ENCODE data around the gene PRR5L.

PRR5L gene

GRCh38 chr11:36487619-36488018, 191.5 kb downstream of the PRR5L start:
- no peak for TF ChIP-seq EZH2phosphoT487 (conservative IDR thresholded peaks at IDR 0.05; ENCODE audit: low read length)
- TF ChIP-seq, protein P1, sequence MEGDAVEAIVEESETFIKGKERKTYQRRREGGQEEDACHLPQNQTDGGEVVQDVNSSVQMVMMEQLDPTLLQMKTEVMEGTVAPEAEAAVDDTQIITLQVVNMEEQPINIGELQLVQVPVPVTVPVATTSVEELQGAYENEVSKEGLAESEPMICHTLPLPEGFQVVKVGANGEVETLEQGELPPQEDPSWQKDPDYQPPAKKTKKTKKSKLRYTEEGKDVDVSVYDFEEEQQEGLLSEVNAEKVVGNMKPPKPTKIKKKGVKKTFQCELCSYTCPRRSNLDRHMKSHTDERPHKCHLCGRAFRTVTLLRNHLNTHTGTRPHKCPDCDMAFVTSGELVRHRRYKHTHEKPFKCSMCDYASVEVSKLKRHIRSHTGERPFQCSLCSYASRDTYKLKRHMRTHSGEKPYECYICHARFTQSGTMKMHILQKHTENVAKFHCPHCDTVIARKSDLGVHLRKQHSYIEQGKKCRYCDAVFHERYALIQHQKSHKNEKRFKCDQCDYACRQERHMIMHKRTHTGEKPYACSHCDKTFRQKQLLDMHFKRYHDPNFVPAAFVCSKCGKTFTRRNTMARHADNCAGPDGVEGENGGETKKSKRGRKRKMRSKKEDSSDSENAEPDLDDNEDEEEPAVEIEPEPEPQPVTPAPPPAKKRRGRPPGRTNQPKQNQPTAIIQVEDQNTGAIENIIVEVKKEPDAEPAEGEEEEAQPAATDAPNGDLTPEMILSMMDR (IDR thresholded peaks at IDR 0.05; ENCODE audit: insufficient read depth, low read length, poor library complexity, severe bottlenecking), result no peak
- H3K4me2 ChIP-seq (ENCODE audit: low read depth, low read length, poor library complexity, severe bottlenecking), result peak overlapping the region; percentile 10
- peak overlapping the region; percentile 20; the same call in 1 of the 2 replicates for H3K27ac ChIP-seq (ENCODE audit: low read depth, low read length)
- no peaks in the 10 kb centered on the region for H4K20me1 ChIP-seq (ENCODE audit: low read depth, low read length)
- no peaks in the 10 kb centered on the region for H3K27me3 ChIP-seq (ENCODE audit: low read length)
- no peak overlapping the region for H3K9ac ChIP-seq (ENCODE audit: low read length)
- H3K79me2 ChIP-seq (ENCODE audit: insufficient read depth, low read length), result no peaks in the 10 kb centered on the region
- H3K4me3 ChIP-seq (ENCODE audit: insufficient read depth, low read length, poor library complexity, severe bottlenecking), result no peak overlapping the region
- H3K9me3 ChIP-seq (ENCODE audit: insufficient read depth, low read length), result no peaks in the 10 kb centered on the region
- no peaks in the 10 kb centered on the region for H3F3A ChIP-seq (ENCODE audit: insufficient read depth)
- peaks cover 6% of the 10 kb centered on the region; the same call in 1 of the 2 replicates for H3K36me3 ChIP-seq (ENCODE audit: low read length)
- no peak overlapping the region for H2AFZ ChIP-seq (ENCODE audit: low read depth, low read length, severe bottlenecking)
- H3K9me2 ChIP-seq (replicated peaks; ENCODE audit: insufficient read depth, low read length), result no peaks in the 10 kb centered on the region

- Histone ChIP-seq H3K27ac (ENCODE audit: low read depth, low read length) (peak overlapping the region; percentile 20; the same call in 1 of the 2 replicates), H3K79me2 (ENCODE audit: insufficient read depth, low read length) (no peaks in the 10 kb centered on the region), H3F3A (ENCODE audit: insufficient read depth) (no peaks in the 10 kb centered on the region), H3K27me3 (ENCODE audit: low read length) (no peaks in the 10 kb centered on the region), H3K9me3 (ENCODE audit: insufficient read depth, low read length) (no peaks in the 10 kb centered on the region), H4K20me1 (ENCODE audit: low read depth, low read length) (no peaks in the 10 kb centered on the region), H3K9me2 (replicated peaks; ENCODE audit: insufficient read depth, low read length) (no peaks in the 10 kb centered on the region), H3K36me3 (ENCODE audit: low read length) (peaks cover 6% of the 10 kb centered on the region; the same call in 1 of the 2 replicates), H3K9ac (ENCODE audit: low read length) (no peak overlapping the region), H3K4me3 (ENCODE audit: insufficient read depth, low read length, poor library complexity, severe bottlenecking) (no peak overlapping the region), H2AFZ (ENCODE audit: low read depth, low read length, severe bottlenecking) (no peak overlapping the region), H3K4me2 (ENCODE audit: low read depth, low read length, poor library complexity, severe bottlenecking) (peak overlapping the region; percentile 10)
- no peak for TF ChIP-seq EZH2phosphoT487 (conservative IDR thresholded peaks at IDR 0.05; ENCODE audit: low read length)
- TF ChIP-seq, protein P1 (IDR thresholded peaks at IDR 0.05; ENCODE audit: insufficient read depth, low read length, poor library complexity, severe bottlenecking), result no peak
These were observed 192.0 kb downstream of the PRR5L start for GRCh38 chr11:36488096-36488495.

- Histone ChIP-seq H3K4me3 (ENCODE audit: insufficient read depth, low read length, poor library complexity, severe bottlenecking) (no peak overlapping the region), H3K27me3 (ENCODE audit: low read length) (no peaks in the 10 kb centered on the region), H3K4me2 (ENCODE audit: low read depth, low read length, poor library complexity, severe bottlenecking) (no peak overlapping the region), H3K9me2 (replicated peaks; ENCODE audit: insufficient read depth, low read length) (no peaks in the 10 kb centered on the region), H4K20me1 (ENCODE audit: low read depth, low read length) (no peaks in the 10 kb centered on the region), H3F3A (ENCODE audit: insufficient read depth) (peaks cover 10% of the 10 kb centered on the region), H2AFZ (ENCODE audit: low read depth, low read length, severe bottlenecking) (no peak overlapping the region), H3K9me3 (ENCODE audit: insufficient read depth, low read length) (no peaks in the 10 kb centered on the region), H3K36me3 (ENCODE audit: low read length) (peaks cover 9% of the 10 kb centered on the region; the same call in 1 of the 2 replicates), H3K27ac (ENCODE audit: low read depth, low read length) (no peak overlapping the region), H3K79me2 (ENCODE audit: insufficient read depth, low read length) (no peaks in the 10 kb centered on the region), H3K9ac (ENCODE audit: low read length) (no peak overlapping the region)
- TF ChIP-seq EZH2phosphoT487 (conservative IDR thresholded peaks at IDR 0.05; ENCODE audit: low read length), result no peak
- TF ChIP-seq, protein P1 (IDR thresholded peaks at IDR 0.05; ENCODE audit: insufficient read depth, low read length, poor library complexity, severe bottlenecking), result no peak
These were observed 194.1 kb downstream of the PRR5L start for GRCh38 chr11:36490026-36490806.

Data from SU-DHL-6 (cell line).